ENCODE measurements around the gene DRD4. TPM values are rescaled to one million over a fixed set of nuclear protein-coding genes. Genes with fewer than 3 reads are reported as not detected.
A peak's percentile ranks its signal among the peaks of the same experiment; 100 is the strongest.

Gene DRD4
- total RNA-seq, 2 experiments from 2014 or later = 0.70 to 0.82 TPM

- Mint-ChIP-seq H3K27me3 (no peaks in the 10 kb centered on the region), H3K9me3 (no peaks in the 10 kb centered on the region), H3K4me3 (peak within 1 kb of the TSS; percentile 96), H3K4me1 (ENCODE audit: low read depth) (peaks cover 16% of the 10 kb centered on the region), H3K36me3 (ENCODE audit: low read depth) (peaks cover 23% of the 10 kb centered on the region), H3K27ac (peak within 1 kb of the TSS; percentile 89)
- peaks cover 34% of the 10 kb centered on the region for H3K4me1 ChIP-seq (ENCODE audit: insufficient read depth, low read length)
- H3K36me3 ChIP-seq (ENCODE audit: insufficient read depth, low read length) = peaks cover 35% of the 10 kb centered on the region
- intact Hi-C loops (cut with DNase I, micrococcal nuclease) = loop anchor here in 1 of 2 experiments (1.0 to 5.0 kb wide), 2 partner anchors 39 to 312 kb away; partner anchors contain the start of genes AP2A2 and PHRF1
- peak within 1 kb of the TSS; percentile 97 for H3K4me3 ChIP-seq (ENCODE audit: low read length)
- DNase-seq = peak; percentile 67 to 93 (median 86)
- H3K9me3 ChIP-seq (ENCODE audit: control insufficient read depth in 1 of 2, insufficient read depth in 1 of 2, low read length in 2 of 2) = peaks cover 0 to 3% of the 10 kb centered on the region in 2 experiments
- no peak for TF ChIP-seq CTCF (IDR thresholded peaks at IDR 0.05)
- peak within 1 kb of the TSS; percentile 83 to 95 for H3K27ac ChIP-seq (ENCODE audit: low read depth in 1 of 2, low read length in 2 of 2)
- ChIA-PET CTCF (interaction anchor here (1.0 to 1.5 kb wide), 4 partner anchors 39 to 107 kb away, joined by 3 to 4 read pairs (median 4); partner anchors contain the start of gene PHRF1), POLR2A (interaction anchor here (0.6 to 1.5 kb wide), 9 partner anchors 15 to 203 kb away, joined by 3 to 12 read pairs (median 6); partner anchors contain the start of genes DEAF1, PHRF1, PNPLA2 and TMEM80)
- ATAC-seq (ENCODE audit: poor library complexity) = peak; percentile 65
- H3K27me3 ChIP-seq (ENCODE audit: control insufficient read depth in 1 of 2, insufficient read depth in 2 of 2, low read length in 2 of 2) = no peaks in the 10 kb centered on the region
Observed at GRCh38 chr11:615504-616319, 21.4 kb upstream of the DRD4 start, which contains the start of gene IRF7. Gene IRF7 (minus strand): TSS chr11:615950. CDS start chr11:615364, 586 bp downstream.

GRCh38 chr11:616320-617198, 20.5 kb upstream of the DRD4 start:
- peak in 2 of 14 experiments; percentile 34 to 44 for DNase-seq
- CTCF ChIA-PET = interaction anchor here (1.0 to 1.5 kb wide), 2 partner anchors 59 to 62 kb away, joined by 4 read pairs; no protein-coding TSS in a partner anchor
- intact Hi-C loops (cut with DNase I, micrococcal nuclease) = loop anchor here in 1 of 2 experiments (5.0 kb wide), 1 partner anchor 311 kb away; the partner anchor contains the start of gene AP2A2

More at GRCh38 chr11:616320-617198, 20.5 kb upstream of the DRD4 start:
- H3K9me3 ChIP-seq (ENCODE audit: control insufficient read depth in 1 of 2, insufficient read depth in 1 of 2, low read length in 2 of 2) = peaks cover 0 to 3% of the 10 kb centered on the region in 2 experiments
- POLR2A ChIA-PET = interaction anchor here (0.6 to 1.5 kb wide), 8 partner anchors 16 to 203 kb away, joined by 3 to 12 read pairs (median 4); partner anchors contain the start of genes DEAF1, PHRF1, PNPLA2 and TMEM80
- no peaks in the 10 kb centered on the region for H3K27me3 Mint-ChIP-seq
- H3K4me3 ChIP-seq (ENCODE audit: low read length) = peak overlapping the region; percentile 97
- H3K36me3 Mint-ChIP-seq (ENCODE audit: low read depth) = peaks cover 16% of the 10 kb centered on the region
- peaks cover 34% of the 10 kb centered on the region for H3K4me1 ChIP-seq (ENCODE audit: insufficient read depth, low read length)
- peak overlapping the region; percentile 96 for H3K4me3 Mint-ChIP-seq
- H3K9me3 Mint-ChIP-seq = no peaks in the 10 kb centered on the region
- TF ChIP-seq CTCF (IDR thresholded peaks at IDR 0.05) = no peak
- no peaks in the 10 kb centered on the region for H3K27me3 ChIP-seq (ENCODE audit: control insufficient read depth in 1 of 2, insufficient read depth in 2 of 2, low read length in 2 of 2)
- H3K4me1 Mint-ChIP-seq (ENCODE audit: low read depth) = peaks cover 16% of the 10 kb centered on the region
- H3K27ac Mint-ChIP-seq = peak overlapping the region; percentile 89
- H3K27ac ChIP-seq (ENCODE audit: low read depth in 1 of 2, low read length in 2 of 2) = peak overlapping the region; percentile 83 to 95
- no peak for ATAC-seq (ENCODE audit: poor library complexity)
- H3K36me3 ChIP-seq (ENCODE audit: insufficient read depth, low read length) = peaks cover 27% of the 10 kb centered on the region

All from CD4-positive, alpha-beta T cell (primary cell).